Esophagus muscularis mucosa (tissue), 3 donors: Measurements from ENCODE around the gene PAF1.
A peak's percentile ranks its signal among the peaks of the same experiment; 100 is the strongest.

Experiments used
- CTCF ChIP-seq, 3 experiments: fragments of 200-600 bp in 2 of 3; fragments of 450-650 bp in 1 of 3; sonication (generic) in 2 of 3; IDR thresholded peaks; one replicate each; pipeline ENCODE4 v1.5.1; 2017 to 2019; ENCODE audit warnings: antibody characterized with exemption in 3 of 3, mild to moderate bottlenecking in 2 of 3, moderate library complexity in 1 of 3
- POLR2AphosphoS5 ChIP-seq, 2 donors: sonication (generic); formaldehyde crosslinking; IDR thresholded peaks; one replicate each; pipeline ENCODE4 v1.6.1; 2017; ENCODE audit warnings: antibody characterized with exemption in 2 of 2

- TF ChIP-seq POLR2AphosphoS5 (IDR thresholded peaks at IDR 0.05) (peak; percentile 61 to 75), CTCF (IDR thresholded peaks at IDR 0.05) (no peak)
Measured at GRCh38 chr19:39398297-39398864, 7.5 kb upstream of the PAF1 start.
